IMR-90 (cell line): ENCODE results near the gene EPN1. TPM values are rescaled to one million over a fixed set of nuclear protein-coding genes. Genes with fewer than 3 reads are reported as not detected.

Source experiments
- ATAC-seq: fragments of 200-7000 bp; cut with Tn5 transposase; 2 replicates; pipeline ENCODE4 v1.9.1; 2020; ENCODE audit warnings: low read depth, mild to moderate bottlenecking, moderate library complexity
- BruUV-seq: library from RNA; stranded (reverse); fragments of 400-500 nt; replicated peaks from 2 replicates; lab custom pipeline; 2021; lab: Mats Ljungman, UMichigan
- CTCF ChIA-PET: fragments of 300-600 bp; formaldehyde crosslinking; extraction: SDS; loops from one replicate; lab custom pipeline; 2021; ENCODE audit warnings: antibody characterized with exemption; lab: Yijun Ruan, JAX
- POLR2A ChIA-PET: fragments of 300-600 bp; sonication (Branson Sonifier 250); formaldehyde crosslinking; loops from one replicate; lab custom pipeline; 2022; ENCODE audit warnings: antibody characterized with exemption; ENCODE audit not compliant: unreplicated experiment; lab: Charles Lee
- DNase-seq: peaks from one replicate; pipeline ENCODE4 v3.0.0; 2013
- H2AFZ ChIP-seq: replicated peaks from 2 replicates; pipeline ENCODE3; 2013; ENCODE audit warnings: low read length, mild to moderate bottlenecking; ENCODE audit not compliant: poor library complexity
- H2AK5ac ChIP-seq: 2 replicates; pipeline ENCODE4 v1.6.1; 2013; ENCODE audit warnings: low read depth, low read length, inconsistent platforms
- H2AK9ac ChIP-seq: replicated peaks from 2 replicates; pipeline ENCODE3; 2013; ENCODE audit warnings: mild to moderate bottlenecking, low read depth, low read length, moderate library complexity; ENCODE audit not compliant: poor library complexity
- H2BK120ac ChIP-seq: 2 replicates; pipeline ENCODE4 v1.6.1; 2013; ENCODE audit warnings: low read depth, low read length, inconsistent platforms
- H2BK15ac ChIP-seq: 3 replicates; pipeline ENCODE4 v1.6.1; 2013; ENCODE audit warnings: low read depth, low read length, inconsistent platforms
- H2BK20ac ChIP-seq: 2 replicates; pipeline ENCODE4 v1.6.1; 2013; ENCODE audit warnings: low read depth, mild to moderate bottlenecking, inconsistent platforms, low read length, moderate library complexity
- H2BK5ac ChIP-seq: 2 replicates; pipeline ENCODE4 v1.6.1; 2013; ENCODE audit warnings: mild to moderate bottlenecking, low read depth, low read length, inconsistent platforms; ENCODE audit not compliant: poor library complexity, severe bottlenecking
- H3K14ac ChIP-seq: replicated peaks from 2 replicates; pipeline ENCODE4 v1.6.1; 2013; ENCODE audit warnings: low read depth, low read length, inconsistent platforms
- H3K18ac ChIP-seq: 2 replicates; pipeline ENCODE4 v1.6.1; 2013; ENCODE audit warnings: low read depth, low read length, control low read depth
- H3K23ac ChIP-seq: 2 replicates; pipeline ENCODE4 v1.6.1; 2013; ENCODE audit warnings: low read depth, low read length, inconsistent platforms
- H3K27ac ChIP-seq: 2 replicates; pipeline ENCODE4 v1.5.1; 2013; ENCODE audit warnings: mild to moderate bottlenecking, control low read depth, low read length; ENCODE audit not compliant: insufficient read depth
- H3K27me3 ChIP-seq: 2 replicates; pipeline ENCODE4 v1.6.1; 2013; ENCODE audit warnings: low read length; ENCODE audit not compliant: control insufficient read depth, insufficient read depth
- H3K36me3 ChIP-seq: 2 replicates; pipeline ENCODE4 v1.6.1; 2013; ENCODE audit warnings: low read length, mixed read lengths; ENCODE audit not compliant: control insufficient read depth, insufficient read depth
- H3K4ac ChIP-seq: 2 replicates; pipeline ENCODE4 v1.6.1; 2013; ENCODE audit warnings: low read depth, low read length, inconsistent platforms
- H3K4me1 ChIP-seq: 2 replicates; pipeline ENCODE4 v1.6.1; 2013; ENCODE audit warnings: low read length, mixed read lengths; ENCODE audit not compliant: control insufficient read depth, insufficient read depth
- H3K4me2 ChIP-seq: 2 replicates; pipeline ENCODE4 v1.6.1; 2013; ENCODE audit warnings: low read depth, mild to moderate bottlenecking, control low read depth, low read length, moderate library complexity
- H3K4me3 ChIP-seq: 2 replicates; pipeline ENCODE4 v1.5.1; 2013; ENCODE audit warnings: low read depth, mild to moderate bottlenecking, control low read depth, low read length, moderate library complexity; ENCODE audit not compliant: insufficient read depth
- H3K56ac ChIP-seq: 2 replicates; pipeline ENCODE4 v1.6.1; 2013; ENCODE audit warnings: low read length, inconsistent platforms; ENCODE audit not compliant: insufficient read depth; ENCODE audit errors: extremely low read depth
- H3K79me1 ChIP-seq, 2 experiments: 2 replicates each; pipeline ENCODE4 v1.6.1; 2013; ENCODE audit warnings: low read length in 2 of 2, inconsistent platforms in 1 of 2, low read depth in 1 of 2
- H3K9ac ChIP-seq: 2 replicates; pipeline ENCODE4 v1.6.1; 2013; ENCODE audit warnings: low read depth, low read length, control low read depth
- H3K9me1 ChIP-seq: 2 replicates; pipeline ENCODE4 v1.6.1; 2013; ENCODE audit warnings: low read length, inconsistent platforms; ENCODE audit not compliant: insufficient read depth
- H3K9me3 ChIP-seq: 2 replicates; pipeline ENCODE4 v1.6.1; 2013; ENCODE audit warnings: low read length; ENCODE audit not compliant: control insufficient read depth, insufficient read depth
- H4K20me1 ChIP-seq: 2 replicates; pipeline ENCODE4 v1.6.1; 2013; ENCODE audit warnings: low read length, inconsistent platforms; ENCODE audit not compliant: insufficient read depth
- H4K5ac ChIP-seq: 2 replicates; pipeline ENCODE4 v1.6.1; 2013; ENCODE audit warnings: mild to moderate bottlenecking, low read depth, low read length, control low read depth
- H4K8ac ChIP-seq, 2 experiments: 2 replicates each; pipeline ENCODE4 v1.6.1; 2013; ENCODE audit warnings: low read depth in 2 of 2, low read length in 2 of 2, control low read depth in 1 of 2, inconsistent platforms in 1 of 2
- H4K91ac ChIP-seq: 2 replicates; pipeline ENCODE4 v1.6.1; 2013; ENCODE audit warnings: low read depth, low read length, inconsistent platforms; ENCODE audit not compliant: insufficient read depth
- BHLHE40 ChIP-seq: fragments of 150-350 bp; IDR thresholded peaks from 2 replicates; pipeline ENCODE4 v1.6.1; 2016; ENCODE audit warnings: mild to moderate bottlenecking, low read depth, low read length
- CEBPB ChIP-seq: IDR thresholded peaks from 2 replicates; pipeline ENCODE4 v1.6.1; 2012; ENCODE audit warnings: low read depth, low read length, improper control_type of control experiment
- CHD1 ChIP-seq: IDR thresholded peaks from 2 replicates; pipeline ENCODE4 v1.6.1; 2012; ENCODE audit warnings: low read depth, low read length, improper control_type of control experiment
- ELK1 ChIP-seq: fragments of 150-350 bp; IDR thresholded peaks from 2 replicates; pipeline ENCODE4 v1.6.1; 2016; ENCODE audit warnings: low read depth, mild to moderate bottlenecking, low read length, moderate library complexity, borderline replicate concordance
- FOS ChIP-seq: fragments of 150-350 bp; IDR thresholded peaks from 2 replicates; pipeline ENCODE4 v1.6.1; 2016; ENCODE audit warnings: low read depth, low read length
- MAZ ChIP-seq: IDR thresholded peaks from 2 replicates; pipeline ENCODE4 v1.6.1; 2012; ENCODE audit warnings: low read depth, mild to moderate bottlenecking, low read length, improper control_type of control experiment, moderate library complexity, borderline replicate concordance
- MXI1 ChIP-seq: IDR thresholded peaks from 2 replicates; pipeline ENCODE4 v1.6.1; 2012; ENCODE audit warnings: low read depth, mild to moderate bottlenecking, low read length, moderate library complexity, borderline replicate concordance
- NFE2L2 ChIP-seq: fragments of 150-350 bp; IDR thresholded peaks from 2 replicates; pipeline ENCODE4 v1.6.1; 2016; ENCODE audit warnings: low read depth, mild to moderate bottlenecking, low read length
- POLR2A ChIP-seq: IDR thresholded peaks from 2 replicates; pipeline ENCODE4 v1.6.1; 2012; ENCODE audit warnings: mild to moderate bottlenecking, low read depth, low read length
- RAD21 ChIP-seq: IDR thresholded peaks from 2 replicates; pipeline ENCODE4 v1.6.1; 2012; ENCODE audit warnings: low read length, improper control_type of control experiment
- RCOR1 ChIP-seq: IDR thresholded peaks from 2 replicates; pipeline ENCODE4 v1.6.1; 2012; ENCODE audit warnings: mild to moderate bottlenecking, low read length, improper control_type of control experiment; ENCODE audit not compliant: insufficient replicate concordance
- RFX5 ChIP-seq: IDR thresholded peaks from 2 replicates; pipeline ENCODE4 v1.8.0; 2012; ENCODE audit warnings: low read depth, mild to moderate bottlenecking, low read length, moderate library complexity
- SMC3 ChIP-seq: fragments of 150-350 bp; IDR thresholded peaks from 2 replicates; pipeline ENCODE4 v1.6.1; 2016; ENCODE audit warnings: low read depth, mild to moderate bottlenecking, antibody characterized with exemption, low read length, moderate library complexity
- USF2 ChIP-seq: fragments of 150-350 bp; IDR thresholded peaks from 2 replicates; pipeline ENCODE4 v1.6.1; 2017; ENCODE audit warnings: mild to moderate bottlenecking, antibody characterized with exemption, low read length, low read depth
- WGBS, 2 experiments: methylation state at CpG; one replicate each; pipeline versions ENCODE4 v1.1.5 to v1.1.7; 2013; ENCODE audit warnings: missing lambda C conversion rate in 2 of 2; ENCODE audit not compliant: insufficient read length in 1 of 2; ENCODE audit errors: extremely low coverage in 2 of 2; 5-methylcytosine and 5-hydroxymethylcytosine counted together
- dilution Hi-C: fragments of 300-500 bp; cut with HindIII; formaldehyde crosslinking; loops from one replicate; pipeline ENCODE4 v1.14.3; 2018; ENCODE audit warnings: low sequenced_read_pairs; ENCODE audit not compliant: unreplicated experiment
- in situ Hi-C: fragments of 300-500 bp; cut with MboI; formaldehyde crosslinking; loops from 3 replicates; pipeline ENCODE4 v1.14.3; 2019; ENCODE audit warnings: low sequenced_read_pairs, inconsistent platforms, mixed read lengths
- intact Hi-C: fragments of 100-400 bp; cut with micrococcal nuclease; formaldehyde crosslinking; loops from 2 replicates; pipeline ENCODE4 v1.10.0; 2022
- polyA plus RNA-seq, 3 experiments: library from polyadenylated mRNA; depleted of rRNA; stranded (reverse); fragments of >200 nt; gene quantifications; 2 replicates each; pipeline ENCODE4 v1.2.3, GENCODE V29; 2012; ENCODE audit warnings: low replicate concordance in 1 of 3
- total RNA-seq: library from RNA; depleted of rRNA; stranded (reverse); fragments of >200 nt; gene quantifications from 2 replicates; pipeline ENCODE4 v1.2.3, GENCODE V29; 2012

EPN1 gene
- total and polyA plus RNA-seq, 2 of the 4 experiments (the other 2 are of a cell fraction) = 19.0 to 122 TPM

GRCh38 chr19:55695511-55696290 lies 20.7 kb downstream of the EPN1 start:
- Histone ChIP-seq H2BK20ac (no peak overlapping the region), H3K23ac (no peak overlapping the region), H2AK5ac (no peak overlapping the region), H3K4ac (no peak overlapping the region), H3K9me3 (no peaks in the 10 kb centered on the region), H3K9me1 (no peaks in the 10 kb centered on the region), H4K8ac (no peak overlapping the region), H3K79me1 (no peaks in the 10 kb centered on the region; a peak in 1 of 4 replicates), H3K36me3 (peaks cover 48% of the 10 kb centered on the region), H3K27ac (no peak overlapping the region), H4K5ac (no peak overlapping the region), H3K56ac (no peak overlapping the region), H3K4me3 (no peak overlapping the region), H2AFZ (no peak overlapping the region), H2BK5ac (no peak overlapping the region), H4K20me1 (no peaks in the 10 kb centered on the region; the same call in 1 of the 2 replicates), H3K18ac (no peak overlapping the region), H4K91ac (no peak overlapping the region), H3K14ac (no peak overlapping the region), H2BK15ac (no peak overlapping the region), H2AK9ac (no peak overlapping the region), H2BK120ac (no peak overlapping the region), H3K4me2 (no peak overlapping the region), H3K4me1 (no peaks in the 10 kb centered on the region), H3K9ac (no peak overlapping the region), H3K27me3 (no peaks in the 10 kb centered on the region)
- ChIA-PET CTCF (no interaction called here), POLR2A (no interaction called here)
- in situ Hi-C loops = loop anchor here (25.0 kb wide), 1 partner anchor 442 kb away; the partner anchor contains the start of gene ZNF444
- DNase-seq = no peak
- TF ChIP-seq FOS (no peak), RCOR1 (no peak), RFX5 (no peak), CEBPB (no peak), USF2 (no peak), ELK1 (no peak), RAD21 (no peak), MAZ (no peak), MXI1 (no peak), SMC3 (no peak), POLR2A (no peak), NFE2L2 (no peak), CHD1 (no peak), BHLHE40 (no peak)
- no peak for ATAC-seq
- BruUV-seq = TSS peak; percentile 60
- 100% methylated on average over 1 of the region's 23 CpGs; no CpG with 5 or more reads in 1 of the 2 experiments for WGBS, 2 experiments
- dilution Hi-C loops = no loop called here
- intact Hi-C loops = no loop called here
